Ishikawa (cell line): Measurements from ENCODE around the gene KIF16B.

Source experiments
- CEBPB ChIP-seq: IDR thresholded peaks from 2 replicates; pipeline ENCODE4 v1.6.1; 2012
- USF1 ChIP-seq: IDR thresholded peaks from 2 replicates; pipeline ENCODE4 v1.6.1; 2012
- TF ChIP-seq, protein P1 (sequence below): IDR thresholded peaks from 2 replicates; pipeline ENCODE4 v1.6.1; 2012

DNA sequence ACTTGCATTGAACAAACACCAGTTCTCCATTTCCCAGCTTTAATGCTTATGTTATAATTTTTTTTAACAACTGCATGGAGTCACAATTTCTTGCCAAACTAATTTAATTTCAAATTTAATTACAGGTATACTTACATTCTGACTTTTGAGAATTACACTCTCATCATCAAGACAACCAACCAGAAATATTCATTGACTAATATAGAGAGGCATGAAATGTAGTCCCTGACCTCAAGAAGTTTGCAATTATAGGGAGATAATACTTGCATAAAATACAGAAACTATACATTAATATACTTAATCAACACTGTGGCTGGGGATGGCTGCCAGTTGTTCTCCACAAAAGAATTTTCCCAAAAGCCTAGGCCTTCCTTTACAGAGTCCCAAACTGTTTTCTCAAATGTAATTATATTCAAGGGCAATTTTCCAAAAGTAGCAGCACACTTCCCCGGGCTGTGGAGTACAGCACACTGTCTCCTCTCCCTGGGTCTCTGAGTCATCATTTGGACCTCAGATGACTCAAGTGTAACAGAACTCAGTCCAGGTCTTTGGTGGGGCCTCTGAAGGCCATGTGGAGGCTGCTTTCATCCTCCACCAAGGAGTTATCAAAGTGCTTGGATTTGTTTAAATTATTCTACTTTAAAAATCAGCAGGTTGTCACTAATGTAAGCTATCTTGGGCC, 114.1 kb downstream of the KIF16B start:
- no peak for TF ChIP-seq CEBPB
- TF ChIP-seq USF1, result no peak
- TF ChIP-seq, protein P1, sequence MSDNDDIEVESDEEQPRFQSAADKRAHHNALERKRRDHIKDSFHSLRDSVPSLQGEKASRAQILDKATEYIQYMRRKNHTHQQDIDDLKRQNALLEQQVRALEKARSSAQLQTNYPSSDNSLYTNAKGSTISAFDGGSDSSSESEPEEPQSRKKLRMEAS, result no peak
